ENCODE results near the gene CACNA2D2. TPM values are rescaled to one million over a fixed set of nuclear protein-coding genes. Genes with fewer than 3 reads are reported as not detected.

CACNA2D2 gene
- total and polyA plus RNA-seq, 2 of the 8 experiments (the other 6 are each of a cell fraction or from before 2014, with no cell fraction given): 14.1 to 25.0 TPM

DNA sequence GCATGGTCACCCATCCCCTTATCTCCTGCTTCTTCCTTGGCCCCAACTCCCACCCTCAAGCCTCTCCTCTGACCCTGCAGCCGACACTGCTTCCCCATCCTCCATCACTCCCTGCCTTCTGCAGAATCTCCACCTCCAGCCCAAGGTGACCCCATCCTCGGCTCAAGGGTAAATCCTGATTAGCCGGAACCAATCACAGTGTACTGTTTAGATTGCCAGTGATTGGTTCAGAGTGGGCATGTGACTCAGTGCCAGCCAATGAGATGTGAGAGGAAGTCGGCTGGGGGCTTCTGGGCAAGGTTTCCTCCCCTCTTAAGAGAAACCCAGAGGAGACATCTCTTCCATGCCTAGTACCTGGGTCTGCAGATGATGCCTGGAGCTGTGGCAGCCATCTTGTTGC lies 10.3 kb downstream of the CACNA2D2 start:
- H2BK12ac ChIP-seq (ENCODE audit: low read depth, low read length): peak overlapping the region; percentile 18; the same call in 1 of the 2 replicates
- no peak overlapping the region for H4K91ac ChIP-seq (replicated peaks; ENCODE audit: insufficient read length, low read length)
- no peak overlapping the region for H2BK120ac ChIP-seq (replicated peaks; ENCODE audit: low read depth, low read length)
- CTCF ChIA-PET (ENCODE audit: partially characterized antibody): interaction anchor here (0.9 to 2.2 kb wide), 7 partner anchors 11 to 140 kb away, joined by 3 to 8 read pairs (median 6); no protein-coding TSS in a partner anchor
- no peak overlapping the region for H3K4me3 ChIP-seq (ENCODE audit: extremely low read depth in 1 of 4, insufficient read depth in 2 of 4, low read depth in 3 of 4, low read length in 4 of 4)
- H3K14ac ChIP-seq (ENCODE audit: insufficient read length): no peak overlapping the region
- no peak overlapping the region for H2BK15ac ChIP-seq (ENCODE audit: low read length)
- no peak for FAIRE-seq
- no peak overlapping the region for H4K8ac ChIP-seq (ENCODE audit: extremely low read depth, insufficient read depth, low read length)
- no peaks in the 10 kb centered on the region for H3K9me3 ChIP-seq (ENCODE audit: insufficient read depth in 2 of 2, low read depth in 1 of 2, low read length in 1 of 2)
- H2BK5ac ChIP-seq (ENCODE audit: low read depth, low read length): no peak overlapping the region
- no peak overlapping the region for H4K5ac ChIP-seq (ENCODE audit: insufficient read length, low read depth, low read length)
- no peak overlapping the region; a peak in 1 of 7 replicates for H3K9ac ChIP-seq (replicated peaks in 1 of 4; ENCODE audit: extremely low read depth in 1 of 4, low read depth in 3 of 4, low read length in 3 of 4)
- no peak for DNase-seq (ENCODE audit: low read depth in 1 of 2, low spot score in 2 of 2)
- H2AFZ ChIP-seq (ENCODE audit: low read length): no peak overlapping the region
- H3K36me3 ChIP-seq (ENCODE audit: control insufficient read depth in 2 of 4, insufficient read depth in 4 of 4, low read length in 3 of 4): no peaks in the 10 kb centered on the region
- H2BK20ac ChIP-seq (ENCODE audit: low read length): no peak overlapping the region; the same call in 1 of the 2 replicates
- H3K4me1 ChIP-seq (replicated peaks in 1 of 4; ENCODE audit: control insufficient read depth in 3 of 4, insufficient read depth in 4 of 4, low read length in 3 of 4): peaks cover 14 to 50% (median 37%) of the 10 kb centered on the region in 4 experiments
- 71% methylated on average over 4 of the region's 4 CpGs; no CpG with 5 or more reads in 1 of the 2 experiments for WGBS, 2 experiments (ENCODE audit: extremely low coverage in 1 of 2, insufficient coverage in 1 of 2, insufficient read length in 1 of 2, insufficient replicate concordance in 2 of 2, low coverage in 1 of 2, low lambda C conversion rate in 2 of 2, missing lambda C conversion rate in 1 of 2)
- no peak overlapping the region for H3K18ac ChIP-seq (ENCODE audit: extremely low read depth, low read length)
- H3K4ac ChIP-seq (replicated peaks; ENCODE audit: insufficient read length, low read depth, low read length): no peak overlapping the region
- no peaks in the 10 kb centered on the region; the same call in none of the 2 replicates for H3K79me1 ChIP-seq (ENCODE audit: low read depth, low read length)
- no peak overlapping the region for H3K27ac ChIP-seq (ENCODE audit: low read depth, low read length)
- TF ChIP-seq TAF1 (IDR thresholded peaks at IDR 0.05; ENCODE audit: low read depth, low read length) (no peak), TAF7 (optimal IDR thresholded peaks at IDR 0.05; ENCODE audit: borderline replicate concordance, low read depth, low read length) (no peak), YY1 (IDR thresholded peaks at IDR 0.05; ENCODE audit: low read depth, low read length) (0 out of 2 replicates have a peak, but pooled peaks have one; percentile 8)
- TF ChIP-seq, protein P1, sequence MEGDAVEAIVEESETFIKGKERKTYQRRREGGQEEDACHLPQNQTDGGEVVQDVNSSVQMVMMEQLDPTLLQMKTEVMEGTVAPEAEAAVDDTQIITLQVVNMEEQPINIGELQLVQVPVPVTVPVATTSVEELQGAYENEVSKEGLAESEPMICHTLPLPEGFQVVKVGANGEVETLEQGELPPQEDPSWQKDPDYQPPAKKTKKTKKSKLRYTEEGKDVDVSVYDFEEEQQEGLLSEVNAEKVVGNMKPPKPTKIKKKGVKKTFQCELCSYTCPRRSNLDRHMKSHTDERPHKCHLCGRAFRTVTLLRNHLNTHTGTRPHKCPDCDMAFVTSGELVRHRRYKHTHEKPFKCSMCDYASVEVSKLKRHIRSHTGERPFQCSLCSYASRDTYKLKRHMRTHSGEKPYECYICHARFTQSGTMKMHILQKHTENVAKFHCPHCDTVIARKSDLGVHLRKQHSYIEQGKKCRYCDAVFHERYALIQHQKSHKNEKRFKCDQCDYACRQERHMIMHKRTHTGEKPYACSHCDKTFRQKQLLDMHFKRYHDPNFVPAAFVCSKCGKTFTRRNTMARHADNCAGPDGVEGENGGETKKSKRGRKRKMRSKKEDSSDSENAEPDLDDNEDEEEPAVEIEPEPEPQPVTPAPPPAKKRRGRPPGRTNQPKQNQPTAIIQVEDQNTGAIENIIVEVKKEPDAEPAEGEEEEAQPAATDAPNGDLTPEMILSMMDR (IDR thresholded peaks at IDR 0.05; ENCODE audit: control extremely low read depth in 1 of 3, insufficient read depth in 1 of 3, low read depth in 1 of 3, low read length in 3 of 3): no peak
- H4K20me1 ChIP-seq (replicated peaks in 1 of 2; ENCODE audit: control insufficient read depth in 1 of 2, insufficient read depth in 2 of 2, low read length in 2 of 2): peaks cover 0 to 8% of the 10 kb centered on the region in 2 experiments
- no peak overlapping the region for H3K4me2 ChIP-seq (ENCODE audit: insufficient read depth in 1 of 2, low read depth in 2 of 2, low read length in 2 of 2)
- H3K23ac ChIP-seq (ENCODE audit: insufficient read length): no peak overlapping the region
- POLR2A ChIA-PET (ENCODE audit: partially characterized antibody): interaction anchor here (0.9 to 1.4 kb wide), 2 partner anchors 9 to 10 kb away, joined by 3 to 5 read pairs; no protein-coding TSS in a partner anchor
- no peaks in the 10 kb centered on the region for H3K23me2 ChIP-seq (ENCODE audit: low read depth, low read length)
- peaks cover 0 to 3% of the 10 kb centered on the region in 2 experiments; a peak in 2 of 4 replicates for H3K79me2 ChIP-seq (ENCODE audit: control insufficient read depth in 1 of 2, insufficient read depth in 2 of 2, low read length in 2 of 2)
- peak overlapping the region; percentile 67; the same call in 1 of the 2 replicates for H2AK5ac ChIP-seq (ENCODE audit: low read depth, low read length)
- H3K27me3 ChIP-seq (replicated peaks in 1 of 4; ENCODE audit: control insufficient read depth in 3 of 4, extremely low read depth in 1 of 4, insufficient read depth in 3 of 4, low read length in 3 of 4): peaks cover 0 to 2% (median 0%) of the 10 kb centered on the region in 4 experiments; a peak in 2 of 7 replicates
- H3K56ac ChIP-seq (replicated peaks; ENCODE audit: insufficient read length, low read depth, low read length): no peak overlapping the region

Measured in H1 (cell line).